HG02938 (cell line): ENCODE data around the gene KIT.
"Not testable (repeated sequence)": the region's sequence is repeated elsewhere in the genome, so short reads cannot be mapped to it uniquely, and the experiment has no call there.

Experiments
- ATAC-seq: cut with Tn5 transposase; IDR thresholded peaks from one replicate; pipeline ENCODE4 v1.9.1; 2021; ENCODE audit warnings: mild to moderate bottlenecking, moderate library complexity; ENCODE audit not compliant: unreplicated experiment

The KIT gene

GRCh38 chr4:54657551-54658251 lies at the start of gene KIT:
Gene KIT (plus strand): TSS chr4:54657957. CDS start chr4:54658015, 58 bp downstream.
- ATAC-seq = no peak

GRCh38 chr4:54609310-54609709 lies 48.4 kb upstream of the KIT start:
- no peak for ATAC-seq

GRCh38 chr4:54614149-54614548 lies 43.6 kb upstream of the KIT start:
- ATAC-seq = no peak

DNA sequence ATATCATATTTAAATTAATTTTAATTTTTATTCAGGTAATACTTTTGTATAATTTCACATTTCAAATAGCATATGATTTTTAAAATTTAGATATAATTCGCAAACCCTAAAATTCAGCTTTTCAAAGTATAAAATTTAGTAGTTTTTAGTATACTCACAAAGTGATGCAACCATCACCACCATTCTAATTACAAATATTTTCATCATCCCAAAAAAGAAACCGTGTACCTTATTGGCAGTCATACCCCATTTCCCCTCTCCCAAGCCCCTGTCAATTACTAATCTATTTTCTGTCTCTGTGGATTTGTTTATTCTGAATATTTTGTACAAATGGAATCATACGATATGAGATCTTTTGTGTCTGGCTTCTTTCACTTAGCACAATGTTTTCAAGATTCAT lies 37.0 kb upstream of the KIT start:
- no peak for ATAC-seq

- ATAC-seq = no peak
Observed at GRCh38 chr4:54625391-54625790, 32.4 kb upstream of the KIT start.

DNA sequence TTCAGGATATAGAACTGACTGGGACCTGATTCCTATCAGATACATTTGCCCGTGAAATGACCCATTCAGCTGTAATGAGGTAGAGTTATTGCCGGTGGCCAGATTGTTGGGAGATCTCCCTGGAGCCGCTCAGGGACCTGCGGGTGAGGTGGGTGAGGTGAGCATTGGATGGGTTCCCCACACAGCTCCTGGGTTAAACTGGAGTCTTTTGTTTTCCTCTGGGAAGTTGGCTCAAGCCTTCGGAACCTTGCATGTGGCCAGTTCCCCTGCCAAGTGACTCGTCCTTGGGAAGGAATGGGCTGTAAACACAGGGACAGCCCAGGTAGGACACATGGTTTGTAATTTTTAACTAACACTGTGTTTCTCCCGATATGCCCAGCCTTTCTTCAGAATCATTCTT lies 31.6 kb upstream of the KIT start:
- no peak for ATAC-seq

- no peak for ATAC-seq
Observed at GRCh38 chr4:54632537-54632936, 25.2 kb upstream of the KIT start.

DNA sequence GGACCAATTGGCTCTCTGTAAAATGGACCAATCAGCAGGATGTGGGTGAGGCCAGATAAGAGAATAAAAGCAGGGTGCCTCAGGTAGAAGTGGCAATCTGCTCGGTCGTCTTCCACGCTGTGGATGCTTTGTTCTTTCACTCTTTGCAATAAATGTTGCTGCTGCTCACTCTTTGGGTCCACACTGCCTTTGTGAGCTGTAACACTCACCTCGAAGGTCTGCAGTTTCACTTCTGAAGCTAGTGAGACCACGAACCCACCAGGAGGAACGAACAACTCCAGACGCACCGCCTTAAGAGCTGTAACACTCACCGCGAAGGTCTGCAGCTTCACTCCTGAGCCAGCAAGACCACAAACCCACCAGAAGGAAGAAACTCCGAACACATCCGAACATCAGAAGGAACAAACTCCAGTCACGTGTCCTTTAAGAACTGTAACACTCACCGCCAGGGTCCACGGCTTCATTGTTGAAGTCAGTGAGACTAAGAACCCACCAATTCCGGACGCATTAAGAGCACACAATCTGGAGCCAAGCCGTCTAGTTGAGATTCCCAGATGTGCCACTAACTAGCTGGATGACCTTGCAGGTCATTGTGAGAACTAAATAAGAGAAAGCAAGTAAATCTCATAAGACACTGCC lies 24.5 kb upstream of the KIT start:
- ATAC-seq = not testable (repeated sequence)

DNA sequence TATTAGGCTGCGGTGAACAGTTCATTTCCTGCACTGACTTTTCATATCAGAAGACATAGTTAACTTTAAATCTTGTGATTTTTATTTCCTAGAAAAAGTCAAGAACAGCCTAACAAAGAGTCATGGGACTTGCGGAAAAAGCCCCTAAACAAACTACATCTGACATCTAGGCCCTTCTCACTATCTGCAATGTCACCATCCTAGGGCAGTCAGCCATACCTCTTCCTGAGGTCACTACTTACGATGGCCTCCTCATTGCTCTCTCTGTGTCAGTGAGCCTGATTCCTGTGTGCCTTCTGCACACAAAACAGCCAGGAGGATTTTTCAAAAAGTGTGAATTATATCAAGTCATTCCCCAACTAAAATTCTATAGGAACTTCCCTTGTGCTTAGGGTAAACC lies 22.4 kb upstream of the KIT start:
- no peak for ATAC-seq

GRCh38 chr4:54637325-54637724 lies 20.4 kb upstream of the KIT start:
- ATAC-seq = no peak

- not testable (repeated sequence) for ATAC-seq
Observed at GRCh38 chr4:54641101-54641500, 16.7 kb upstream of the KIT start.

GRCh38 chr4:54643172-54643571 lies 14.6 kb upstream of the KIT start:
- no peak for ATAC-seq

GRCh38 chr4:54643958-54644751 lies 13.6 kb upstream of the KIT start:
- ATAC-seq = no peak

- no peak for ATAC-seq
Observed at GRCh38 chr4:54645830-54646229, 11.9 kb upstream of the KIT start.

GRCh38 chr4:54647070-54647469 lies 10.7 kb upstream of the KIT start:
- no peak for ATAC-seq

DNA sequence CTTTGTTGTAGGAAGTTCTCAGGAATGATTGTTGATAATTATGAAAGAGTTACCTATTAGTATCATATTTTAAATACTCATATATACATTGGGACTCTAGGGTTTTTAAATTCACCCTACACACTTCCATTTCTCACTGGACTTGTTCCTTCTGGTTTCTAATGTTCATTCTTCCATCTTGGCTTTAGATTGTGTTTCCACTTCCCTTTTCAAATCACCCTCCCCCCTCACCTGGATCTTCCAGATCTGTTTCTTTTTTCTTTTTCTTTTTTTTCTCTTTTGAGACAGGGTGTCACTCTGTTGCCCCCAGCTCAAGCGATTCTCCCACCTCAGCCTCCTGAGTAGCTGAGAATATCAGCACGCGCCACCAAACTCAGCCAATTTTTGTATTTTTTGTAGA lies 6.7 kb upstream of the KIT start:
- no peak for ATAC-seq

- ATAC-seq = no peak
Observed at GRCh38 chr4:54654753-54655152, 3.0 kb upstream of the KIT start.

- ATAC-seq = no peak
Observed at GRCh38 chr4:54657185-54657550, 589 bp upstream of the KIT start.

- peak; percentile 38 for ATAC-seq
Observed at GRCh38 chr4:54658252-54659093, 716 bp downstream of the KIT start.

- no peak for ATAC-seq
Observed at GRCh38 chr4:54659313-54659712, 1.6 kb downstream of the KIT start.
